MCF 10A (cell line): Measurements from ENCODE around the gene SPINK9. TPM values are rescaled to one million over a fixed set of nuclear protein-coding genes. Genes with fewer than 3 reads are reported as not detected.

ENCODE experiments used
- BruUV-seq: library from RNA; stranded (reverse); fragments of 400-500 nt; replicated peaks from 2 replicates; lab custom pipeline; 2021; lab: Mats Ljungman, UMichigan
- CTCF ChIA-PET: fragments of 300-600 bp; sonication (Branson Sonifier 250); formaldehyde crosslinking; extraction: SDS; loops from one replicate; lab custom pipeline; 2021; ENCODE audit warnings: antibody characterized with exemption, inconsistent platforms; lab: Yijun Ruan, JAX
- POLR2A ChIA-PET: fragments of 300-600, 350-650 bp; sonication (Branson Sonifier 250); formaldehyde crosslinking; extraction: SDS; loops from one replicate; lab custom pipeline; 2020; ENCODE audit warnings: antibody characterized with exemption, inconsistent platforms; lab: Yijun Ruan, JAX
- DNase-seq: peaks from one replicate; pipeline ENCODE4 v3.0.0-alpha.2; 2018; ENCODE audit not compliant: unreplicated experiment
- H3K27ac Mint-ChIP-seq: one replicate; pipeline ENCODE4 v1.8.0; 2022; ENCODE audit warnings: mild to moderate bottlenecking, low read depth, mixed read lengths; ENCODE audit not compliant: unreplicated experiment
- H3K27me3 Mint-ChIP-seq: one replicate; pipeline ENCODE4 v1.8.0; 2022; ENCODE audit warnings: mixed read lengths; ENCODE audit not compliant: insufficient read depth, unreplicated experiment
- H3K36me3 Mint-ChIP-seq: one replicate; pipeline ENCODE4 v1.8.0; 2022; ENCODE audit warnings: mild to moderate bottlenecking, moderate library complexity, mixed read lengths; ENCODE audit not compliant: insufficient read depth, unreplicated experiment
- H3K4me1 Mint-ChIP-seq: one replicate; pipeline ENCODE4 v1.8.0; 2022; ENCODE audit warnings: mixed read lengths; ENCODE audit not compliant: insufficient read depth, unreplicated experiment
- H3K4me3 Mint-ChIP-seq: one replicate; pipeline ENCODE4 v1.8.0; 2022; ENCODE audit warnings: mild to moderate bottlenecking, moderate library complexity, mixed read lengths; ENCODE audit not compliant: unreplicated experiment
- H3K9me3 Mint-ChIP-seq: one replicate; pipeline ENCODE4 v1.8.0; 2022; ENCODE audit warnings: mixed read lengths; ENCODE audit not compliant: unreplicated experiment
- CTCF ChIP-seq: fragments of 200-600 bp; IDR thresholded peaks from one replicate; pipeline ENCODE4 v1.8.0; 2022; ENCODE audit warnings: antibody characterized with exemption, mild to moderate bottlenecking; ENCODE audit not compliant: unreplicated experiment
- intact Hi-C: fragments of 100-400 bp; cut with micrococcal nuclease; formaldehyde crosslinking; loops from 2 replicates; pipeline ENCODE4 v1.14.1; 2022
- total RNA-seq: library from RNA; stranded (reverse); gene quantifications from 2 replicates; pipeline ENCODE4 v1.2.3, GENCODE V29; 2022

Gene SPINK9
- total RNA-seq, 1 experiment from 2014 or later: not detected

- Mint-ChIP-seq H3K36me3 (peaks cover 6% of the 10 kb centered on the region), H3K4me1 (peaks cover 45% of the 10 kb centered on the region), H3K27me3 (no peaks in the 10 kb centered on the region), H3K9me3 (no peaks in the 10 kb centered on the region), H3K4me3 (peak overlapping the region; percentile 85), H3K27ac (peak overlapping the region; percentile 98)
- no peak for DNase-seq
- no TSS peak for BruUV-seq
- POLR2A ChIA-PET: interaction anchor here (0.7 to 1.9 kb wide), 8 partner anchors 8 to 346 kb away, joined by 3 to 19 read pairs (median 4); no protein-coding TSS in a partner anchor
- intact Hi-C loops: no loop called here
- CTCF ChIA-PET: interaction anchor here (0.6 to 2.1 kb wide), 7 partner anchors 10 to 763 kb away, joined by 3 to 16 read pairs (median 3); no protein-coding TSS in a partner anchor
- no peak for TF ChIP-seq CTCF
Observed at GRCh38 chr5:148385094-148385493, 49.7 kb downstream of the SPINK9 start.

GRCh38 chr5:148386041-148386440 lies 50.7 kb downstream of the SPINK9 start:
- ChIA-PET POLR2A (interaction anchor here (0.7 kb wide), 1 partner anchor 345 kb away, joined by 3 read pairs; no protein-coding TSS in a partner anchor), CTCF (interaction anchor here (0.6 to 0.9 kb wide), 2 partner anchors 96 to 207 kb away, joined by 3 to 4 read pairs; no protein-coding TSS in a partner anchor)
- Mint-ChIP-seq H3K27ac (peak overlapping the region; percentile 98), H3K36me3 (peaks cover 6% of the 10 kb centered on the region), H3K4me3 (no peak overlapping the region), H3K9me3 (no peaks in the 10 kb centered on the region), H3K4me1 (peaks cover 51% of the 10 kb centered on the region), H3K27me3 (no peaks in the 10 kb centered on the region)
- no peak for TF ChIP-seq CTCF
- intact Hi-C loops: no loop called here
- DNase-seq: no peak
- BruUV-seq: no TSS peak

DNA sequence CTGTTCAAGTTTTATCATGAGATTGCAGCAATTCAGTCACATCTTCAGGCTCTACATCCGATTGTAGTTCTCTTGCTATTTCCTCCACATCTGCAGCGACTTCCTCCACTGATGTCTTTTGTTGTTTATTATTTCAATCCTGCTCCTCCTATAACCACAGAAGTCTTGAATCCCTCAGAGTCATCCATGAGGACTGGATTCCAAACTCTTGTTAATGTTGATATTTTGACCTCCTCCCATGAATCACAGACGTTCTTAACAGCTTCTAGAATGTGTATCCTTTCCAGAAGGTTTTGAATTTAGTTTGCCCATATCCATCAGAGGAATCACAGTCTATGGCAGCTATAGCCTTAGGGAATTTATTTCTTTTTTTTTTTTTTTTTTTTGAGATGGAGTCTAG lies 52.0 kb downstream of the SPINK9 start:
- peaks cover 60% of the 10 kb centered on the region for H3K4me1 Mint-ChIP-seq
- H3K4me3 Mint-ChIP-seq: no peak overlapping the region
- CTCF ChIA-PET: interaction anchor here (0.8 to 2.3 kb wide), 5 partner anchors 12 to 344 kb away, joined by 3 to 14 read pairs (median 5); no protein-coding TSS in a partner anchor
- BruUV-seq: no TSS peak
- no peak for TF ChIP-seq CTCF
- POLR2A ChIA-PET: interaction anchor here (0.6 kb wide), 1 partner anchor 163 kb away, joined by 3 read pairs; no protein-coding TSS in a partner anchor
- H3K9me3 Mint-ChIP-seq: no peaks in the 10 kb centered on the region
- H3K27me3 Mint-ChIP-seq: no peaks in the 10 kb centered on the region
- no peak for DNase-seq
- no peak overlapping the region for H3K27ac Mint-ChIP-seq
- intact Hi-C loops: no loop called here
- peaks cover 10% of the 10 kb centered on the region for H3K36me3 Mint-ChIP-seq

DNA sequence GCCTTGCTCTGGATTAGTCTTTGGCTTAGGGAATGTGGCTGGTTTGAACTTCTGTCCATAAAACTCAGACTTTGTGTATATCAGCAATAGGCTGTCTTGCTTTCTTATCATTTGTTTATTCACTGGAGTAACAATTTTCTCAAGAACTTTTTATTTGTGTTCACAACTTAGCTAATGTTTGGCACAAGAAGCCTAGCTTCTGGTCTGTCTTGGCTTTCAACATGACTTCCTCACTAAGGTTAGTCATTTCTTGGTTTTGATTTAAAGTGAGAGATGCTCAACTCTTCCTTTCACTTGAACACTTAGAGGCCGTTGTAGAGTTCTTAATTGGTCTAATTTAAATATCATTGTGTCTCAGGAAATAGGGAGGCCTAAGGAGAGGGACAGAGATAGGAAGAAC lies 53.3 kb downstream of the SPINK9 start:
- no peak for TF ChIP-seq CTCF
- H3K27me3 Mint-ChIP-seq: no peaks in the 10 kb centered on the region
- no peak for DNase-seq
- intact Hi-C loops: no loop called here
- H3K9me3 Mint-ChIP-seq: no peaks in the 10 kb centered on the region
- ChIA-PET CTCF (interaction anchor here (1.0 to 2.3 kb wide), 5 partner anchors 9 to 342 kb away, joined by 3 to 14 read pairs (median 3); no protein-coding TSS in a partner anchor), POLR2A (interaction anchor here (0.9 kb wide), 1 partner anchor 9 kb away, joined by 4 read pairs; no protein-coding TSS in a partner anchor)
- H3K36me3 Mint-ChIP-seq: peaks cover 14% of the 10 kb centered on the region
- BruUV-seq: no TSS peak
- peaks cover 59% of the 10 kb centered on the region for H3K4me1 Mint-ChIP-seq
- no peak overlapping the region for H3K27ac Mint-ChIP-seq
- no peak overlapping the region for H3K4me3 Mint-ChIP-seq

Other genes with a start within 250 kb of the SPINK9 start
- not detected in 2 replicates for gene SPINK14, start 167.0 kb upstream of the SPINK9 start, total RNA-seq
- 0.56 and 1.9 TPM in 2 replicates for gene SPINK6, start 132.5 kb upstream of the SPINK9 start, total RNA-seq
- not detected in 2 replicates for gene MARCOL, start 97.0 kb upstream of the SPINK9 start, total RNA-seq
- not detected in 2 replicates for gene SPINK13, start 66.8 kb upstream of the SPINK9 start, total RNA-seq
- not detected in 2 replicates for gene SPINK7, start 23.1 kb upstream of the SPINK9 start, total RNA-seq
- 54.4 and 76.1 TPM in 2 replicates for gene FBXO38, start 48.4 kb downstream of the SPINK9 start, total RNA-seq